ENCODE results near the gene ABT1.

DNA sequence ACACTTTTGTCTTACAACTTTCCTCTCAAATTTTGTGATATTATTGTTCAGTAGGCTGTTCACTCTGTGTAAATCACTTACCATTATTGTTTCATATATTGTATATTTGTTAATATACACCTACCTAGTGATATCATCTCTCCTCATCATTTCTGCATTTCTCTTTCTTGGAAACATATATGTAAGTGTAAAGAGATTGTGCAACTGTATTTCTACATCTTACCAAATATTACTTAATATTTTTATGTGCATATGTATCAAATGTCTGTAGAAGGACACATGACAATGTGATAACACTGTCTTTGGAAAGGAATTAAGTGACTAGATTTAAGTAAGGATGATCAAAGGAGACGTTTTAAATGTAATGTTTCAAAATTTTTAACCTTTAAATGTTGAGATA lies 32.6 kb downstream of the ABT1 start:
- TF ChIP-seq, protein P1, sequence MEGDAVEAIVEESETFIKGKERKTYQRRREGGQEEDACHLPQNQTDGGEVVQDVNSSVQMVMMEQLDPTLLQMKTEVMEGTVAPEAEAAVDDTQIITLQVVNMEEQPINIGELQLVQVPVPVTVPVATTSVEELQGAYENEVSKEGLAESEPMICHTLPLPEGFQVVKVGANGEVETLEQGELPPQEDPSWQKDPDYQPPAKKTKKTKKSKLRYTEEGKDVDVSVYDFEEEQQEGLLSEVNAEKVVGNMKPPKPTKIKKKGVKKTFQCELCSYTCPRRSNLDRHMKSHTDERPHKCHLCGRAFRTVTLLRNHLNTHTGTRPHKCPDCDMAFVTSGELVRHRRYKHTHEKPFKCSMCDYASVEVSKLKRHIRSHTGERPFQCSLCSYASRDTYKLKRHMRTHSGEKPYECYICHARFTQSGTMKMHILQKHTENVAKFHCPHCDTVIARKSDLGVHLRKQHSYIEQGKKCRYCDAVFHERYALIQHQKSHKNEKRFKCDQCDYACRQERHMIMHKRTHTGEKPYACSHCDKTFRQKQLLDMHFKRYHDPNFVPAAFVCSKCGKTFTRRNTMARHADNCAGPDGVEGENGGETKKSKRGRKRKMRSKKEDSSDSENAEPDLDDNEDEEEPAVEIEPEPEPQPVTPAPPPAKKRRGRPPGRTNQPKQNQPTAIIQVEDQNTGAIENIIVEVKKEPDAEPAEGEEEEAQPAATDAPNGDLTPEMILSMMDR (IDR thresholded peaks at IDR 0.05), result no peak
- TF ChIP-seq EZH2 (IDR thresholded peaks at IDR 0.05), result no peak
